WTC11 (cell line): Measurements from ENCODE around the gene IL1RAPL2. TPM values are rescaled to one million over a fixed set of nuclear protein-coding genes. Genes with fewer than 3 reads are reported as not detected.

Source experiments
- ATAC-seq: fragments of 200-7000 bp; cut with Tn5 transposase; 2 replicates; pipeline ENCODE4 v1.10.0; 2021; ENCODE audit warnings: mild to moderate bottlenecking, moderate library complexity
- CTCF ChIA-PET: fragments of 300-600 bp; sonication (Branson Sonifier 250); formaldehyde crosslinking; loops from one replicate; lab custom pipeline; 2021; ENCODE audit warnings: antibody characterized with exemption; lab: Charles Lee
- POLR2A ChIA-PET: fragments of 350-600 bp; sonication (Branson Sonifier 250); formaldehyde crosslinking; loops from one replicate; lab custom pipeline; 2021; ENCODE audit warnings: antibody characterized with exemption; lab: Charles Lee
- DNase-seq: peaks from one replicate; pipeline ENCODE4 v3.0.0; 2021; ENCODE audit warnings: low spot score
- H3K27ac Mint-ChIP-seq: 2 replicates; pipeline ENCODE4 v1.8.0; 2021; ENCODE audit warnings: mixed read lengths
- H3K27me3 Mint-ChIP-seq: 2 replicates; pipeline ENCODE4 v1.8.0; 2021; ENCODE audit warnings: low read depth, mild to moderate bottlenecking, moderate library complexity, mixed read lengths
- H3K36me3 Mint-ChIP-seq: 2 replicates; pipeline ENCODE4 v1.8.0; 2021; ENCODE audit warnings: mixed read lengths
- H3K4me1 Mint-ChIP-seq: 2 replicates; pipeline ENCODE4 v1.8.0; 2022; ENCODE audit warnings: mixed read lengths
- H3K4me3 Mint-ChIP-seq: 2 replicates; pipeline ENCODE4 v1.8.0; 2021; ENCODE audit warnings: mild to moderate bottlenecking, moderate library complexity, mixed read lengths
- H3K9me3 Mint-ChIP-seq: 2 replicates; pipeline ENCODE4 v1.8.0; 2021; ENCODE audit warnings: mixed read lengths
- AR ChIP-seq: fragments of 250-450 bp; sonication (Bioruptor Pico); IDR thresholded peaks from 2 replicates; pipeline ENCODE4 v1.9.0; 2021; ENCODE audit warnings: mild to moderate bottlenecking
- CTCF ChIP-seq: fragments of 200-600 bp; IDR thresholded peaks from 2 replicates; pipeline ENCODE4 v1.8.0; 2022; ENCODE audit warnings: antibody characterized with exemption
- NFE2L1 ChIP-seq: sonication (generic); formaldehyde crosslinking; IDR thresholded peaks from 2 replicates; pipeline ENCODE4 v1.8.1; 2023; ENCODE audit warnings: missing genetic modification reagents
- NFYB ChIP-seq: sonication (generic); formaldehyde crosslinking; conservative IDR thresholded peaks from 2 replicates; pipeline ENCODE4 v1.8.0; 2022; ENCODE audit warnings: low read depth, missing genetic modification reagents
- NR2C2 ChIP-seq: sonication (generic); formaldehyde crosslinking; IDR thresholded peaks from 2 replicates; pipeline ENCODE4 v1.8.0; 2022; ENCODE audit warnings: mild to moderate bottlenecking, missing genetic modification reagents
- NR3C1 ChIP-seq: sonication (generic); formaldehyde crosslinking; conservative IDR thresholded peaks from 2 replicates; pipeline ENCODE4 v1.8.1; 2023; ENCODE audit warnings: low read depth, mild to moderate bottlenecking, missing genetic modification reagents
- OVOL2 ChIP-seq: fragments of 250-450 bp; sonication (Bioruptor Pico); IDR thresholded peaks from 2 replicates; pipeline ENCODE4 v1.9.0; 2021; ENCODE audit warnings: mild to moderate bottlenecking, borderline replicate concordance
- SOX15 ChIP-seq: fragments of 250-450 bp; sonication (Bioruptor Pico); IDR thresholded peaks from 2 replicates; pipeline ENCODE4 v1.9.0; 2021; ENCODE audit warnings: mild to moderate bottlenecking
- TEAD1 ChIP-seq: sonication (generic); formaldehyde crosslinking; IDR thresholded peaks from 2 replicates; pipeline ENCODE4 v1.8.0; 2022; ENCODE audit warnings: mild to moderate bottlenecking, missing genetic modification reagents
- ZNF219 ChIP-seq: sonication (generic); formaldehyde crosslinking; IDR thresholded peaks from 2 replicates; pipeline ENCODE4 v1.8.0; 2023; ENCODE audit warnings: missing genetic modification reagents, mild to moderate bottlenecking, borderline replicate concordance
- ZNF263 ChIP-seq: sonication (generic); formaldehyde crosslinking; IDR thresholded peaks from 2 replicates; pipeline ENCODE4 v1.8.1; 2022; ENCODE audit warnings: low read depth, mild to moderate bottlenecking, moderate library complexity, missing genetic modification reagents
- ZNF396 ChIP-seq: fragments of 250-450 bp; sonication (Bioruptor Pico); IDR thresholded peaks from 2 replicates; pipeline ENCODE4 v1.8.0; 2021; ENCODE audit warnings: mild to moderate bottlenecking, moderate library complexity, borderline replicate concordance
- total RNA-seq: library from RNA; stranded (reverse); gene quantifications from 3 replicates; pipeline ENCODE4 v1.2.3, GENCODE V29; 2021
- TF ChIP-seq, protein P1 (sequence below): sonication (generic); formaldehyde crosslinking; IDR thresholded peaks from 2 replicates; pipeline ENCODE4 v1.8.1; 2023; ENCODE audit warnings: mild to moderate bottlenecking, missing genetic modification reagents
- TF ChIP-seq, protein P2 (sequence below): fragments of 250-450 bp; sonication (Bioruptor Pico); conservative IDR thresholded peaks from 2 replicates; pipeline ENCODE4 v1.9.0; 2021; ENCODE audit warnings: mild to moderate bottlenecking
- TF ChIP-seq, protein P3 (sequence below): fragments of 250-450 bp; sonication (Bioruptor Pico); IDR thresholded peaks from 2 replicates; pipeline ENCODE4 v1.9.0; 2021; ENCODE audit warnings: mild to moderate bottlenecking, borderline replicate concordance
- TF ChIP-seq, protein P4 (sequence below): sonication (generic); formaldehyde crosslinking; IDR thresholded peaks from 2 replicates; pipeline ENCODE4 v1.8.1; 2022; ENCODE audit warnings: low read depth, missing genetic modification reagents, borderline replicate concordance
- TF ChIP-seq, protein P5 (sequence below): sonication (generic); formaldehyde crosslinking; IDR thresholded peaks from 2 replicates; pipeline ENCODE4 v1.8.0; 2022; ENCODE audit warnings: mild to moderate bottlenecking, missing genetic modification reagents

The IL1RAPL2 gene
- total RNA-seq, 1 experiment from 2014 or later, result 0.09 TPM

GRCh38 chrX:105462186-105462585, 896.2 kb downstream of the IL1RAPL2 start:
- DNase-seq (no peak), ATAC-seq (no peak)
- Mint-ChIP-seq H3K4me1 (peaks cover 2% of the 10 kb centered on the region; the same call in 1 of the 2 replicates), H3K4me3 (no peak overlapping the region), H3K27ac (no peak overlapping the region), H3K9me3 (no peaks in the 10 kb centered on the region), H3K36me3 (no peaks in the 10 kb centered on the region), H3K27me3 (no peaks in the 10 kb centered on the region)
- TF ChIP-seq AR (no peak), SOX15 (CRISPR knock-in tag) (no peak), NFE2L1 (CRISPR knock-in tag) (no peak)
- TF ChIP-seq, protein P1, sequence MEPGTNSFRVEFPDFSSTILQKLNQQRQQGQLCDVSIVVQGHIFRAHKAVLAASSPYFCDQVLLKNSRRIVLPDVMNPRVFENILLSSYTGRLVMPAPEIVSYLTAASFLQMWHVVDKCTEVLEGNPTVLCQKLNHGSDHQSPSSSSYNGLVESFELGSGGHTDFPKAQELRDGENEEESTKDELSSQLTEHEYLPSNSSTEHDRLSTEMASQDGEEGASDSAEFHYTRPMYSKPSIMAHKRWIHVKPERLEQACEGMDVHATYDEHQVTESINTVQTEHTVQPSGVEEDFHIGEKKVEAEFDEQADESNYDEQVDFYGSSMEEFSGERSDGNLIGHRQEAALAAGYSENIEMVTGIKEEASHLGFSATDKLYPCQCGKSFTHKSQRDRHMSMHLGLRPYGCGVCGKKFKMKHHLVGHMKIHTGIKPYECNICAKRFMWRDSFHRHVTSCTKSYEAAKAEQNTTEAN (CRISPR knock-in tag), result no peak
- TF ChIP-seq, protein P2, sequence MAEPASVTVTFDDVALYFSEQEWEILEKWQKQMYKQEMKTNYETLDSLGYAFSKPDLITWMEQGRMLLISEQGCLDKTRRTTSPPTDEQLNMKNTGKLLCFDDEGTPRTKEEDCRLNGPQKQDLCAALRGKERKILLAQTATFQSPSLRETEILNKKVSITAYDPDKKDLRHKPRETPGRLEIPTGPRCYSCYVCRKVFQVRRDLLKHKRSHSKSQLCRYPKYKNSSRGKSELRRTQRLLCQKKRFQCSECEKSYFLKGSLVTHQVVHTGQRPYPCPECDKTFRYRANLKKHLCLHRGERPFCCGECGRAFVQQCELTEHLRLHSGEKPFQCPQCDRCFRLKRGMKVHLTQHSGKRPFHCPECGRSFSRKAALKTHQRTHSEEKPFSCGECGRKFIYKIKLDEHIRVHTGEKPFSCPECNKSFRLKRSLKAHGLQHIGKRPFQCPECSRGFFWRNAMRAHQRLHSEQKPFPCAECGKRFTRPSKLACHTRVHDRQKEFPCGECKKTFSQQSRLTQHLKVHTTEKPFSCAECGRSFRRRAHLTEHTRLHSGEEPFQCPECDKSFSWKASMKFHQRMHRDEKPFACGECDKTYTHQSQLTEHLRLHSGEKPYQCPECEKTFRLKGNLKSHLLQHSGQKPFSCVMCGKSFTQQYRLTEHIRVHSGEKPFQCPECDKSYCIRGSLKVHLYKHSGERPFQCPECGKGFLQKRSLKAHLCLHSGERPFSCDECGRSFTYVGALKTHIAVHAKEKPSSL, result no peak
- ChIA-PET CTCF (no interaction called here), POLR2A (no interaction called here)

- Mint-ChIP-seq H3K36me3 (no peaks in the 10 kb centered on the region), H3K4me3 (no peak overlapping the region), H3K27ac (no peak overlapping the region), H3K4me1 (peaks cover 2% of the 10 kb centered on the region; the same call in 1 of the 2 replicates), H3K27me3 (no peaks in the 10 kb centered on the region), H3K9me3 (no peaks in the 10 kb centered on the region)
- CTCF ChIA-PET, result no interaction called here
- POLR2A ChIA-PET, result no interaction called here
- DNase-seq (no peak), ATAC-seq (no peak)
- TF ChIP-seq ZNF263 (CRISPR knock-in tag), result no peak
- no peak for TF ChIP-seq NR3C1 (CRISPR knock-in tag)
- TF ChIP-seq, protein P3, sequence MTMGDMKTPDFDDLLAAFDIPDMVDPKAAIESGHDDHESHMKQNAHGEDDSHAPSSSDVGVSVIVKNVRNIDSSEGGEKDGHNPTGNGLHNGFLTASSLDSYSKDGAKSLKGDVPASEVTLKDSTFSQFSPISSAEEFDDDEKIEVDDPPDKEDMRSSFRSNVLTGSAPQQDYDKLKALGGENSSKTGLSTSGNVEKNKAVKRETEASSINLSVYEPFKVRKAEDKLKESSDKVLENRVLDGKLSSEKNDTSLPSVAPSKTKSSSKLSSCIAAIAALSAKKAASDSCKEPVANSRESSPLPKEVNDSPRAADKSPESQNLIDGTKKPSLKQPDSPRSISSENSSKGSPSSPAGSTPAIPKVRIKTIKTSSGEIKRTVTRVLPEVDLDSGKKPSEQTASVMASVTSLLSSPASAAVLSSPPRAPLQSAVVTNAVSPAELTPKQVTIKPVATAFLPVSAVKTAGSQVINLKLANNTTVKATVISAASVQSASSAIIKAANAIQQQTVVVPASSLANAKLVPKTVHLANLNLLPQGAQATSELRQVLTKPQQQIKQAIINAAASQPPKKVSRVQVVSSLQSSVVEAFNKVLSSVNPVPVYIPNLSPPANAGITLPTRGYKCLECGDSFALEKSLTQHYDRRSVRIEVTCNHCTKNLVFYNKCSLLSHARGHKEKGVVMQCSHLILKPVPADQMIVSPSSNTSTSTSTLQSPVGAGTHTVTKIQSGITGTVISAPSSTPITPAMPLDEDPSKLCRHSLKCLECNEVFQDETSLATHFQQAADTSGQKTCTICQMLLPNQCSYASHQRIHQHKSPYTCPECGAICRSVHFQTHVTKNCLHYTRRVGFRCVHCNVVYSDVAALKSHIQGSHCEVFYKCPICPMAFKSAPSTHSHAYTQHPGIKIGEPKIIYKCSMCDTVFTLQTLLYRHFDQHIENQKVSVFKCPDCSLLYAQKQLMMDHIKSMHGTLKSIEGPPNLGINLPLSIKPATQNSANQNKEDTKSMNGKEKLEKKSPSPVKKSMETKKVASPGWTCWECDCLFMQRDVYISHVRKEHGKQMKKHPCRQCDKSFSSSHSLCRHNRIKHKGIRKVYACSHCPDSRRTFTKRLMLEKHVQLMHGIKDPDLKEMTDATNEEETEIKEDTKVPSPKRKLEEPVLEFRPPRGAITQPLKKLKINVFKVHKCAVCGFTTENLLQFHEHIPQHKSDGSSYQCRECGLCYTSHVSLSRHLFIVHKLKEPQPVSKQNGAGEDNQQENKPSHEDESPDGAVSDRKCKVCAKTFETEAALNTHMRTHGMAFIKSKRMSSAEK, result no peak
- TF ChIP-seq, protein P4, sequence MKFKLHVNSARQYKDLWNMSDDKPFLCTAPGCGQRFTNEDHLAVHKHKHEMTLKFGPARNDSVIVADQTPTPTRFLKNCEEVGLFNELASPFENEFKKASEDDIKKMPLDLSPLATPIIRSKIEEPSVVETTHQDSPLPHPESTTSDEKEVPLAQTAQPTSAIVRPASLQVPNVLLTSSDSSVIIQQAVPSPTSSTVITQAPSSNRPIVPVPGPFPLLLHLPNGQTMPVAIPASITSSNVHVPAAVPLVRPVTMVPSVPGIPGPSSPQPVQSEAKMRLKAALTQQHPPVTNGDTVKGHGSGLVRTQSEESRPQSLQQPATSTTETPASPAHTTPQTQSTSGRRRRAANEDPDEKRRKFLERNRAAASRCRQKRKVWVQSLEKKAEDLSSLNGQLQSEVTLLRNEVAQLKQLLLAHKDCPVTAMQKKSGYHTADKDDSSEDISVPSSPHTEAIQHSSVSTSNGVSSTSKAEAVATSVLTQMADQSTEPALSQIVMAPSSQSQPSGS (CRISPR knock-in tag), result no peak
- no peak for TF ChIP-seq OVOL2
- no peak for TF ChIP-seq ZNF396 (CRISPR knock-in tag)
- no peak for TF ChIP-seq NFYB (CRISPR knock-in tag)
- TF ChIP-seq, protein P5, sequence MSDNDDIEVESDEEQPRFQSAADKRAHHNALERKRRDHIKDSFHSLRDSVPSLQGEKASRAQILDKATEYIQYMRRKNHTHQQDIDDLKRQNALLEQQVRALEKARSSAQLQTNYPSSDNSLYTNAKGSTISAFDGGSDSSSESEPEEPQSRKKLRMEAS (CRISPR knock-in tag), result no peak
- no peak for TF ChIP-seq CTCF
- no peak for TF ChIP-seq NR2C2
- TF ChIP-seq TEAD1 (CRISPR knock-in tag), result no peak
- TF ChIP-seq ZNF219, result no peak
Observed at GRCh38 chrX:105463473-105463872, 897.5 kb downstream of the IL1RAPL2 start.
